GM18520 (cell line): ENCODE measurements around the gene INTS6.

Experiments used
- ATAC-seq: cut with Tn5 transposase; IDR thresholded peaks from one replicate; pipeline ENCODE4 v1.9.1; 2021; ENCODE audit not compliant: unreplicated experiment

The INTS6 gene

GRCh38 chr13:51348069-51348967 lies 104.5 kb downstream of the INTS6 start:
- ATAC-seq, result no peak

GRCh38 chr13:51347099-51347498 lies 105.7 kb downstream of the INTS6 start:
- ATAC-seq, result no peak

GRCh38 chr13:51346397-51346796 lies 106.4 kb downstream of the INTS6 start:
- no peak for ATAC-seq

- ATAC-seq, result no peak
These were observed 109.4 kb downstream of the INTS6 start for GRCh38 chr13:51343475-51343874.

GRCh38 chr13:51342706-51343105 lies 110.1 kb downstream of the INTS6 start:
- ATAC-seq, result no peak

GRCh38 chr13:51341791-51342190 lies 111.0 kb downstream of the INTS6 start:
- ATAC-seq, result no peak

- ATAC-seq, result no peak
These were observed 111.6 kb downstream of the INTS6 start for GRCh38 chr13:51341232-51341631.

GRCh38 chr13:51339952-51340732 lies 112.7 kb downstream of the INTS6 start:
- no peak for ATAC-seq

- no peak for ATAC-seq
These were observed 113.5 kb downstream of the INTS6 start, which contains the start of gene SERPINE3 for GRCh38 chr13:51339354-51339753. Gene SERPINE3, plus strand, starts transcription at chr13:51339691. Its CDS starts 1,401 bp downstream, at chr13:51341092.

- no peak for ATAC-seq
These were observed 116.1 kb downstream of the INTS6 start for GRCh38 chr13:51336746-51337145.

GRCh38 chr13:51333826-51334225 lies 119.0 kb downstream of the INTS6 start:
- no peak for ATAC-seq

GRCh38 chr13:51333421-51333820 lies 119.4 kb downstream of the INTS6 start:
- ATAC-seq, result no peak

GRCh38 chr13:51332566-51333361 lies 120.1 kb downstream of the INTS6 start:
- ATAC-seq, result no peak

GRCh38 chr13:51331354-51331861 lies 121.4 kb downstream of the INTS6 start:
- ATAC-seq, result peak; percentile 34

GRCh38 chr13:51330791-51331190 lies 122.0 kb downstream of the INTS6 start:
- ATAC-seq, result no peak

- no peak for ATAC-seq
These were observed 123.2 kb downstream of the INTS6 start for GRCh38 chr13:51329606-51330005.

- no peak for ATAC-seq
These were observed 124.3 kb downstream of the INTS6 start for GRCh38 chr13:51328488-51328887.

- ATAC-seq, result no peak
These were observed 124.9 kb downstream of the INTS6 start for GRCh38 chr13:51327961-51328360.

- no peak for ATAC-seq
These were observed 126.1 kb downstream of the INTS6 start for GRCh38 chr13:51326777-51327176.

- no peak for ATAC-seq
These were observed 127.0 kb downstream of the INTS6 start for GRCh38 chr13:51325837-51326236.
